ENCODE measurements around the gene APOE.
"Not testable (repeated sequence)": the region's sequence is repeated elsewhere in the genome, so short reads cannot be mapped to it uniquely, and the experiment has no call there.

Gene APOE

DNA sequence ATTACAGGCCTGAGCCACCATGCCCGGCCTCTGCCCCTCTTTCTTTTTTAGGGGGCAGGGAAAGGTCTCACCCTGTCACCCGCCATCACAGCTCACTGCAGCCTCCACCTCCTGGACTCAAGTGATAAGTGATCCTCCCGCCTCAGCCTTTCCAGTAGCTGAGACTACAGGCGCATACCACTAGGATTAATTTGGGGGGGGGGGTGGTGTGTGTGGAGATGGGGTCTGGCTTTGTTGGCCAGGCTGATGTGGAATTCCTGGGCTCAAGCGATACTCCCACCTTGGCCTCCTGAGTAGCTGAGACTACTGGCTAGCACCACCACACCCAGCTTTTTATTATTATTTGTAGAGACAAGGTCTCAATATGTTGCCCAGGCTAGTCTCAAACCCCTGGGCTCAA is 4.2 kb downstream of the APOE start:
- TF ChIP-seq, protein P1, sequence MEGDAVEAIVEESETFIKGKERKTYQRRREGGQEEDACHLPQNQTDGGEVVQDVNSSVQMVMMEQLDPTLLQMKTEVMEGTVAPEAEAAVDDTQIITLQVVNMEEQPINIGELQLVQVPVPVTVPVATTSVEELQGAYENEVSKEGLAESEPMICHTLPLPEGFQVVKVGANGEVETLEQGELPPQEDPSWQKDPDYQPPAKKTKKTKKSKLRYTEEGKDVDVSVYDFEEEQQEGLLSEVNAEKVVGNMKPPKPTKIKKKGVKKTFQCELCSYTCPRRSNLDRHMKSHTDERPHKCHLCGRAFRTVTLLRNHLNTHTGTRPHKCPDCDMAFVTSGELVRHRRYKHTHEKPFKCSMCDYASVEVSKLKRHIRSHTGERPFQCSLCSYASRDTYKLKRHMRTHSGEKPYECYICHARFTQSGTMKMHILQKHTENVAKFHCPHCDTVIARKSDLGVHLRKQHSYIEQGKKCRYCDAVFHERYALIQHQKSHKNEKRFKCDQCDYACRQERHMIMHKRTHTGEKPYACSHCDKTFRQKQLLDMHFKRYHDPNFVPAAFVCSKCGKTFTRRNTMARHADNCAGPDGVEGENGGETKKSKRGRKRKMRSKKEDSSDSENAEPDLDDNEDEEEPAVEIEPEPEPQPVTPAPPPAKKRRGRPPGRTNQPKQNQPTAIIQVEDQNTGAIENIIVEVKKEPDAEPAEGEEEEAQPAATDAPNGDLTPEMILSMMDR (IDR thresholded peaks at IDR 0.05): no peak

DNA sequence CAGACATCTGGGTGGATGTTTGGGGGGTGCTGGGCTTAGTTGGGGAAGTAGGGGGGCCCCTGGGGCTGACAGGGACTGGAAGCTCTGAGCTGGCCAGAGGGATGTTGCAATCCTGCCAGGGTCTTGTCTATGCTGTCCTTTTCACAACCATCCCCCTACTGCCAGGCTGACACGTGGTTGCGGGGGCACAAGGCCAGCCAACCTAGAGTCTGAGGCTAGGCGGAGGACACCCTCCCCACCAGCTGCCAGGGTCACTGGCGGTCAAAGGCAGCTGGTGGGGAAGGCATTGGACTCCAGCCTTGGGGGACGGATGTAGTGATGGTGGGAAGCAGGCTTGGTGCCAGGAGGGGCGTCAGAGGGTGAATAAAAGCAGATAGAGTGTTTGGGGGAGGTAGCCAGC is 7.3 kb downstream of the APOE start:
- TF ChIP-seq, protein P1 (IDR thresholded peaks at IDR 0.05): no peak

DNA sequence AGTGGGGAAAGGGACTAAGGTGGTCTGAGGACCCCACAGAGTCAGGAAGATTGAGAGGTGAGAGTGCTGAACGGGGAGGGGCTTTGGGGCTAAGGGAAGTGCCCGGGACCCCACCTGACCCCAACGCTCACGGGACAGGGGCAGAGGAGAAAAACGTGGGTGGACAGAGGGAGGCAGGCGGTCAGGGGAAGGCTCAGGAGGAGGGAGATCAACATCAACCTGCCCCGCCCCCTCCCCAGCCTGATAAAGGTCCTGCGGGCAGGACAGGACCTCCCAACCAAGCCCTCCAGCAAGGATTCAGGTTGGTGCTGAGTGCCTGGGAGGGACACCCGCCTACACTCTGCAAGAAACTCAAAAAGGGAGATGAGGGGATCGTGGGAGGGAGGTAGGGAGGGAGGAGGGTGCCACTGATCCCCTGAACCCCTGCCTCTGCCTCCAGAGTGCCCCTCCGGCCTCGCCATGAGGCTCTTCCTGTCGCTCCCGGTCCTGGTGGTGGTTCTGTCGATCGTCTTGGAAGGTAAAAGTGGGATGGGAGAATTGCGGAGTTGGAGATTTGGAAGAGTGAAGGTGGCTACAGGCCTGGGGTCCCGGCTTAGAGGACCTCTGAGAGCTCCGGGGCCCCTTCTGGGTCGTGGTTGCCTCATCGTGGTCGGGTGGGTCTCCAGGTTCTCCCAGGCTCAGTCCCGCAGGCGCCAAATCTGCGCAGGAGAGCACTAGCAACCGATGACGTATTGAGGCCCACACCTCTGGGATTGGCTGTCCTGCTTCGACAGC is 9.0 kb downstream of the APOE start, which contains the start of gene APOC1:
Gene APOC1, plus strand, starts transcription at position 176 of the 774 bp plus-strand sequence. Its CDS starts 284 bp downstream, at position 460.
- TF ChIP-seq, protein P1 (IDR thresholded peaks at IDR 0.05): not testable (repeated sequence)

DNA sequence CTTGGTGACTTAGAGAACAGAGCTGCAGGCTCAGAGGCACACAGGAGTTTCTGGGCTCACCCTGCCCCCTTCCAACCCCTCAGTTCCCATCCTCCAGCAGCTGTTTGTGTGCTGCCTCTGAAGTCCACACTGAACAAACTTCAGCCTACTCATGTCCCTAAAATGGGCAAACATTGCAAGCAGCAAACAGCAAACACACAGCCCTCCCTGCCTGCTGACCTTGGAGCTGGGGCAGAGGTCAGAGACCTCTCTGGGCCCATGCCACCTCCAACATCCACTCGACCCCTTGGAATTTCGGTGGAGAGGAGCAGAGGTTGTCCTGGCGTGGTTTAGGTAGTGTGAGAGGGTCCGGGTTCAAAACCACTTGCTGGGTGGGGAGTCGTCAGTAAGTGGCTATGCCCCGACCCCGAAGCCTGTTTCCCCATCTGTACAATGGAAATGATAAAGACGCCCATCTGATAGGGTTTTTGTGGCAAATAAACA is 18.7 kb downstream of the APOE start:
- TF ChIP-seq, protein P1 (IDR thresholded peaks at IDR 0.05): no peak

DNA sequence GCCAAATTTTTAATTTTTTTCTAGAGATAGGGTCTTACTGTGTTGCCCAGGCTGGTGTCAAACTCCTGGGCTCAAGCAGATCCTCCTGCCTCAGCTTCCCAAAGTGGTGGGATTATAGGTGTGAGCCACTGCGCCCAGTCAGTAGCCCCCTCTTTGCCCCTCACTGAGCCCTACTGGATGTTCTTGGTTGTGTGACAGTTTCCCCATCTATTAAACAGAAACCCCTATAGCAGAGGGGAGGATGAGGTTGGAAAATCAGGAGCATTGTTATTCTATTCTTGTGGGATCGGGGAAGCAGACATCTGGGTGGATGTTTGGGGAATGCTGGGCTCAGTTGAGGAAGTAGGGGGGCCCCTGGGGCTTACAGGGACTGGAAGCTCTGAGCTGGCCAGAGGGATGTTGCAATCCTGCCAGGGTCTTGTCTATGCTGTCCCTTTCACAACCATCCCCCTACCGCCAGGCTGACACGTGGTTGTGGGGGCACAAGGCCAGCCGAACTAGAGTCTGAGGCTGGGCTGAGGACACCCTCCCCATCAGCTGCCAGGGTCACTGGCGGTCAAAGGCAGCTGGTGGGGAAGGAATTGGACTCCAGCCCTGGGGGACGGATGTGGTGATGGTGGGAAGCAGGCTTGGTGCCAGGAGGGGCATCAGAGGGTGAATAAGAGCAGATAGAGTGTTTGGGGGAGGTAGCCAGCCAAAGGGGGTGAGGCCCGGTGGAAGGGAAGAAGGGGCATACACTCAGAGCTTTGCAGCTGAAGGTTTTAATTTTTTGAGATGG is 19.7 kb downstream of the APOE start:
- TF ChIP-seq, protein P1 (IDR thresholded peaks at IDR 0.05): no peak

DNA sequence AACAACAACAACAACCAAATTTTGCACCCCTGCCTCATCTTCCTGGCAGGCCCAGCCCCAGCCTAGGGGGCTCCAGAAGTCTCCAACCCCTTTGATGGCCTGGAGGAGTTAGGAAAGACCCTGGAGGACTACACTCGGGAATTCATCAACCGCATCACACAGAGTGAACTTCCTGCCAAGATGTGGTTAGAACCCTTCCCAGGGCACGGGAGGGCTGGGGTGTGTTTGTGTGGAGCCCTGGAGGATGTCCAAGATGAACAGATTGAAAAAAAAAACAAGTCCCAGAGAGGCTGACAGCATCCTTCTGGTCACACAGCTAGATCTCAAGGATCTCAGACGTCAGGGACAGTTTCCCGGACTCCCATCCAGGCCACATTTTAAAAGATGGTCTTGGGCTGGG is 22.1 kb downstream of the APOE start:
- TF ChIP-seq, protein P1 (IDR thresholded peaks at IDR 0.05): no peak

DNA sequence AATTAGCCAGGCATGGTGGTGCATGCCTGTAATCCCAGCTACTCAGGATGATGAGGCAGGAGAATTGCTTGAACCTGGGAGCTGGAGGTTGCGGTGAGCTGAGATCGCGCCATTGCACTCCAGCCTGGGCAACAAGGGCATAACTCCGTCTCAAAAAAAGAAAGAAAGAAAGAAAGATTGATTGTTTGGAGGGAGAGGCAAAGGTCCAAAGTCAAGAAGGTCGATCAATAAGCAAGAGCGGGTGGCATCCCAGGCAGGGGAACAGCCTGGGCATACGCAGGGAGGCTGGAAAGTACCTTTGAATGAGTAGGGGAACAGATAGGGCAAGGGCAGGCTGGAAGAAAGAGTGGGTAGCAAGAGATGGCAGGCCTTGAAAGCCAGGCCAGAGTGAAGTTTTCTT is 24.5 kb downstream of the APOE start:
- TF ChIP-seq, protein P1 (IDR thresholded peaks at IDR 0.05): no peak

All from LNCAP (cell line).